ENCODE results near the gene PRSS1.
"Not testable (repeated sequence)": the region's sequence is repeated elsewhere in the genome, so short reads cannot be mapped to it uniquely, and the experiment has no call there.

DNA sequence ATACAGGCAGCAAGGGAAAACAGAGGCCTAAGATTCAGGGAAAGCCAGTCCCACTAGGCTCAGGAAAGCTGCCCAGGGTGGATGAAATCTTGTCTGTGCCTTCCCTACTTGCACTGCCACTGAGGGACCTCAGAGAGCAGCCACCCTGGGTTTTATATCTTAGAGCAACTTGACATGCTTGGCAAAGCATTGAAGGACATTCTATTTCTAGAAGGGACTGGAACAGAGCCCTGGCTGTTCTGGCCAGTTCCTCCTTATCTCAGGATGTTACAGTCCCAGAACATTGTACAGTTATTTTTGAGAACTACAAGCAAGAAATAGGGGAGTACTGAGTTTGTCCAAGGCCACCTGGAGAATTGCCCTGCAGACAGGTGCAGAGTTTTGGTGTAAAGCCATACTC, 7.3 kb upstream of the PRSS1 start:
- not testable (repeated sequence) for TF ChIP-seq POLR2A (IDR thresholded peaks at IDR 0.05; ENCODE audit: low read length); GATA1 (IDR thresholded peaks at IDR 0.05; ENCODE audit: low read depth, low read length)

All from erythroblast (primary cell).